ENCODE results near the gene NT5M. TPM values are rescaled to one million over a fixed set of nuclear protein-coding genes. Genes with fewer than 3 reads are reported as not detected.

Gene NT5M
- total RNA-seq, 1 donor = 0.36 TPM

DNA sequence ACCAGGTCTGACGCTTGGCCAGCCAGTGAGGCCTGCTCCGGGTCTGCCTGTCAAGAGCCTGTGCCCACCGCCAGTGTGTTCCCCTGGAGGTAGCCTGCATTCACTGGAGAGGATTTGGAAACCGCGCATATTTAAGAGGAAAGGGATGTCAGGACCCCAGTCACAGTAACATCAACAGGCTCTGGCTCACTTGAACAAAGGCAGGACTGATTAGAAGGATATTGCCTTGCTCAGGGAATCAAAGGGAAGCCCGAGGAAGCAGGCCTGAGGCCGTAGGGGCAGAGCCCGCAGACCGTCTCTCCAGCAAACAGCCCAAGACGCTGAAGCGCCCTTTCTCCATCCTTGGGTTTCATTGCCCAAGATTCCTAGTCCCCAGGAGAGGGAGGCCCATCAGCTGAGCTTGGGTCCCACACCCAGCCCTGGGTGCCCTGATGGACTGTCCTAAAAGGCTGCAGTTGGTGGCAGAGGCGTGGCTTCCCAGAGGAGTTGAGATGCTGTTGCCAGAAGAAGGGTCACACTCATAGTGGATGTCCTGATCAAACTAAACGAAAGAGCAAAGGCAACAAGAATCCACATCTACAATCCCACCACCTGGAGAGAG is 23.2 kb downstream of the NT5M start:
- H3K27ac ChIP-seq (ENCODE audit: low read depth, low read length) = no peak overlapping the region
- no peaks in the 10 kb centered on the region for H3K9me3 ChIP-seq (ENCODE audit: low read depth, low read length)
- DNase-seq (ENCODE audit: insufficient read length, low spot score, missing footprints) = peak; percentile 26
- no peak overlapping the region for H3K4me3 ChIP-seq (ENCODE audit: insufficient read depth, low read length)
- no peaks in the 10 kb centered on the region for H3K27me3 ChIP-seq (ENCODE audit: insufficient read depth, low read length)
- no peak overlapping the region for H2AFZ ChIP-seq (ENCODE audit: low read length)
- H3K4me1 ChIP-seq (ENCODE audit: insufficient read depth, low read length) = peaks cover 6% of the 10 kb centered on the region
- TF ChIP-seq, protein P1, sequence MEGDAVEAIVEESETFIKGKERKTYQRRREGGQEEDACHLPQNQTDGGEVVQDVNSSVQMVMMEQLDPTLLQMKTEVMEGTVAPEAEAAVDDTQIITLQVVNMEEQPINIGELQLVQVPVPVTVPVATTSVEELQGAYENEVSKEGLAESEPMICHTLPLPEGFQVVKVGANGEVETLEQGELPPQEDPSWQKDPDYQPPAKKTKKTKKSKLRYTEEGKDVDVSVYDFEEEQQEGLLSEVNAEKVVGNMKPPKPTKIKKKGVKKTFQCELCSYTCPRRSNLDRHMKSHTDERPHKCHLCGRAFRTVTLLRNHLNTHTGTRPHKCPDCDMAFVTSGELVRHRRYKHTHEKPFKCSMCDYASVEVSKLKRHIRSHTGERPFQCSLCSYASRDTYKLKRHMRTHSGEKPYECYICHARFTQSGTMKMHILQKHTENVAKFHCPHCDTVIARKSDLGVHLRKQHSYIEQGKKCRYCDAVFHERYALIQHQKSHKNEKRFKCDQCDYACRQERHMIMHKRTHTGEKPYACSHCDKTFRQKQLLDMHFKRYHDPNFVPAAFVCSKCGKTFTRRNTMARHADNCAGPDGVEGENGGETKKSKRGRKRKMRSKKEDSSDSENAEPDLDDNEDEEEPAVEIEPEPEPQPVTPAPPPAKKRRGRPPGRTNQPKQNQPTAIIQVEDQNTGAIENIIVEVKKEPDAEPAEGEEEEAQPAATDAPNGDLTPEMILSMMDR (IDR thresholded peaks at IDR 0.05; ENCODE audit: extremely low read depth, low read depth, low read length) = no peak
- H3K4me2 ChIP-seq (ENCODE audit: insufficient read depth, low read length) = no peak overlapping the region
- no peaks in the 10 kb centered on the region for H3K79me2 ChIP-seq (ENCODE audit: insufficient read depth, low read length)
- no peaks in the 10 kb centered on the region for H4K20me1 ChIP-seq (ENCODE audit: insufficient read depth, low read length)
- no peaks in the 10 kb centered on the region for H3K36me3 ChIP-seq (ENCODE audit: insufficient read depth, low read length)

DNA sequence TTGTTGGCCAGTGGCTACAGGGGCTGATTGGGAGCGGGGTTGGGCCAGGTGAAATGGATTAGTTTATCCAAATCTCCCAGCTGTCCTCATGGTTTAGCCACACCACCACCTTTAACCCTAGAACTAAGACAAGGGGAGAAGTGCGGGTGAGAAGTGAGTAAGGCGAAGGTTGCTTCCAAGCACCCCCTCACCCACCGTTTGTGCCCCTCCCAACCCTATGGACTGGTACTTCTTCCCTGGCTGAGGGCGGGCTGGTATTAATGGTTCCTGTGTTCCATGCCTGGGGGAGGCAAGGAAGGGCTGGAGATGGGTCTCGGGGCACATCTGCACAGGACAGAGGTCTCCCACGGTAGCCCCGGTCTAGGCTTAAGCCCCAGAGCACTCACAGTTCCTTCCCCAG is 25.1 kb downstream of the NT5M start:
- H3K27me3 ChIP-seq (ENCODE audit: insufficient read depth, low read length) = no peaks in the 10 kb centered on the region
- no peak overlapping the region for H3K4me3 ChIP-seq (ENCODE audit: insufficient read depth, low read length)
- no peak overlapping the region for H3K4me2 ChIP-seq (ENCODE audit: insufficient read depth, low read length)
- no peak overlapping the region for H2AFZ ChIP-seq (ENCODE audit: low read length)
- H3K36me3 ChIP-seq (ENCODE audit: insufficient read depth, low read length) = no peaks in the 10 kb centered on the region
- no peak overlapping the region for H3K27ac ChIP-seq (ENCODE audit: low read depth, low read length)
- H3K9me3 ChIP-seq (ENCODE audit: low read depth, low read length) = no peaks in the 10 kb centered on the region
- TF ChIP-seq, protein P1 (IDR thresholded peaks at IDR 0.05; ENCODE audit: extremely low read depth, low read depth, low read length) = no peak
- no peaks in the 10 kb centered on the region for H4K20me1 ChIP-seq (ENCODE audit: insufficient read depth, low read length)
- peaks cover 6% of the 10 kb centered on the region for H3K4me1 ChIP-seq (ENCODE audit: insufficient read depth, low read length)
- no peaks in the 10 kb centered on the region for H3K79me2 ChIP-seq (ENCODE audit: insufficient read depth, low read length)
- peak; percentile 51 for DNase-seq (ENCODE audit: insufficient read length, low spot score, missing footprints)

DNA sequence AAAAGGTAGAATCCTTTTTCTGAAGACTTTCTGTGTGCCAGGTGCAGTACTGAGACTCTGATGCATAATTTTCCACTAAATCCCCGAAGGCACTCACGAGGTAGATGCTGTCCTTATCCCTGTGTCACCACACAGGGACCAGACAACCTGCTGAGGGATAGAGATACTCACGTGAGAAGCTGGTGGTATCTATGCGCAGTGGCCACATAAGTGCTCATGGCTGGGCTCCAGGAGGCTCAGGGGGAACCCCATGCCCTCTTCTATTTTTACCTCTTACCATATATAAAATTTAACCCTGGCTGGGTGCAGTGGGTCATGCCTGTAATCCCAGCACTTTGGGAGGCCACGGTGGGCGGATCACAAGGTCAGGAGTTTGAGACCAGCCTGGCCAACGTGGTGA is 38.3 kb downstream of the NT5M start:
- no peaks in the 10 kb centered on the region for H4K20me1 ChIP-seq (ENCODE audit: insufficient read depth, low read length)
- TF ChIP-seq, protein P1 (IDR thresholded peaks at IDR 0.05; ENCODE audit: extremely low read depth, low read depth, low read length) = no peak
- no peak overlapping the region for H2AFZ ChIP-seq (ENCODE audit: low read length)
- no peak overlapping the region for H3K27ac ChIP-seq (ENCODE audit: low read depth, low read length)
- no peaks in the 10 kb centered on the region for H3K27me3 ChIP-seq (ENCODE audit: insufficient read depth, low read length)
- DNase-seq (ENCODE audit: insufficient read length, low spot score, missing footprints) = no peak
- no peak overlapping the region for H3K4me3 ChIP-seq (ENCODE audit: insufficient read depth, low read length)
- H3K4me2 ChIP-seq (ENCODE audit: insufficient read depth, low read length) = no peak overlapping the region
- H3K4me1 ChIP-seq (ENCODE audit: insufficient read depth, low read length) = no peaks in the 10 kb centered on the region
- H3K9me3 ChIP-seq (ENCODE audit: low read depth, low read length) = no peaks in the 10 kb centered on the region
- H3K79me2 ChIP-seq (ENCODE audit: insufficient read depth, low read length) = no peaks in the 10 kb centered on the region
- H3K36me3 ChIP-seq (ENCODE audit: insufficient read depth, low read length) = no peaks in the 10 kb centered on the region

DNA sequence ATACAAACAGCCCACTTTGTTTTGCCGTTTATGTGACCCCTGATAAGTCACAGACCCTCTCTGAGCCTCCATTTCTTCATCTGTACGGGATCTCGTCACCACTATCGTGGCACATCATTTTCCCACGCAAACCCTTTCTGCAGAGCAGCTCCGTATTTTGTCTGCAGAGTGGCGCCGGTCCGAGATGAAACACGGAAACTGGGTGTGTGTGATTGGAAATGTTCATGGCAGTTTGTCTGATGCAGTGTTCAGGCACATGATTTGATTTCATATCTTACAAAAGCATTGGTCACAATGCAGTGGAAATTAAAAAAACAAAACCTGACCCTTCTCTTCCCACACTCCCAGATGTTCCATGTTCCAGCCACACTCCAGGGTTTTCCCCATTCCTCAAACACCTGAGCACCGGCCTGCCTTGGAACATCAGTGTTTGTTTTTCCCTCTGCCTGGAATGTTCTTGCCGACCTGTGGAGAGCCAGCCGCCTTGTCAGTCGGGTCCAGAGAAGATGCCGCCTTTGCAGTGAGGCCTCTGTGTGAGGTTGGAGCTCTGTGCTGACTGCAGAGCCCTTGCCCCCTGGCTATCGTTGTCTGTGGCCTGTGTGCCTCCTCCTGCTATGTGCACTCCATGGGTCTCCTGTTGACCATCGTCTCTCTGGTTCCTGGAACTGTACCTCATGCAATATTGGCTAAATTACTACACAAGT is 39.2 kb downstream of the NT5M start:
- Histone ChIP-seq H3K4me1 (ENCODE audit: insufficient read depth, low read length) (no peaks in the 10 kb centered on the region), H2AFZ (ENCODE audit: low read length) (no peak overlapping the region), H3K9me3 (ENCODE audit: low read depth, low read length) (no peaks in the 10 kb centered on the region), H3K4me2 (ENCODE audit: insufficient read depth, low read length) (no peak overlapping the region), H3K79me2 (ENCODE audit: insufficient read depth, low read length) (no peaks in the 10 kb centered on the region), H3K27ac (ENCODE audit: low read depth, low read length) (no peak overlapping the region), H3K27me3 (ENCODE audit: insufficient read depth, low read length) (no peaks in the 10 kb centered on the region), H3K4me3 (ENCODE audit: insufficient read depth, low read length) (no peak overlapping the region), H4K20me1 (ENCODE audit: insufficient read depth, low read length) (no peaks in the 10 kb centered on the region), H3K36me3 (ENCODE audit: insufficient read depth, low read length) (no peaks in the 10 kb centered on the region)
- DNase-seq (ENCODE audit: insufficient read length, low spot score, missing footprints) = peak; percentile 45
- TF ChIP-seq, protein P1 (IDR thresholded peaks at IDR 0.05; ENCODE audit: extremely low read depth, low read depth, low read length) = no peak
